ENCODE data around the gene CCNF.
A peak's percentile ranks its signal among the peaks of the same experiment; 100 is the strongest.

CCNF gene

GRCh38 chr16:2501946-2502895, 73.0 kb downstream of the CCNF start:
- Mint-ChIP-seq H3K9me3 (no peaks in the 10 kb centered on the region), H3K27ac (no peak overlapping the region), H3K36me3 (ENCODE audit: low read depth) (peaks cover 8% of the 10 kb centered on the region), H3K4me1 (ENCODE audit: low read depth) (peaks cover 4% of the 10 kb centered on the region), H3K4me3 (no peak overlapping the region), H3K27me3 (no peaks in the 10 kb centered on the region)

DNA sequence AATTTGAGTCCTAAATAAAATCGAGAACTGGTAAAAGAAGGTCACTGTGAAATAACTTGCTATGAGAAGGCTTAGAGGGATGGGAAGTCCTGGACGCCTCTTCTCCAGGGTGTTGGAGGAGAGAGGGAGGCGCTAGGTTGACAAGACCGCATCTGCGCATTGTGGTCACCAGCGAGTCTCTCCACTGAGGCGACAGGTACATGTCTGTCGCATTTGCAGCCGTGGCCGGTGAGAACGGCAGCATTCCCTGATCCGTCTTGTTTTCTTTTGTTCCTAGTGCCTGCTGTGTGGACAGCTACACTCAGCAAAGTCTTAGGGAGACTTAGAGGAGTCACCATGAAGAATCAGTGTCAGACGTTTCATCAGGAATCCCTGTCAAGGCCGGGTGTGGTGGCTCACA, 76.4 kb downstream of the CCNF start:
- no peaks in the 10 kb centered on the region for H3K36me3 Mint-ChIP-seq (ENCODE audit: low read depth)
- no peaks in the 10 kb centered on the region for H3K9me3 Mint-ChIP-seq
- H3K4me1 Mint-ChIP-seq (ENCODE audit: low read depth), result peaks cover 23% of the 10 kb centered on the region
- H3K4me3 Mint-ChIP-seq, result no peak overlapping the region
- no peak overlapping the region for H3K27ac Mint-ChIP-seq
- H3K27me3 Mint-ChIP-seq, result no peaks in the 10 kb centered on the region

DNA sequence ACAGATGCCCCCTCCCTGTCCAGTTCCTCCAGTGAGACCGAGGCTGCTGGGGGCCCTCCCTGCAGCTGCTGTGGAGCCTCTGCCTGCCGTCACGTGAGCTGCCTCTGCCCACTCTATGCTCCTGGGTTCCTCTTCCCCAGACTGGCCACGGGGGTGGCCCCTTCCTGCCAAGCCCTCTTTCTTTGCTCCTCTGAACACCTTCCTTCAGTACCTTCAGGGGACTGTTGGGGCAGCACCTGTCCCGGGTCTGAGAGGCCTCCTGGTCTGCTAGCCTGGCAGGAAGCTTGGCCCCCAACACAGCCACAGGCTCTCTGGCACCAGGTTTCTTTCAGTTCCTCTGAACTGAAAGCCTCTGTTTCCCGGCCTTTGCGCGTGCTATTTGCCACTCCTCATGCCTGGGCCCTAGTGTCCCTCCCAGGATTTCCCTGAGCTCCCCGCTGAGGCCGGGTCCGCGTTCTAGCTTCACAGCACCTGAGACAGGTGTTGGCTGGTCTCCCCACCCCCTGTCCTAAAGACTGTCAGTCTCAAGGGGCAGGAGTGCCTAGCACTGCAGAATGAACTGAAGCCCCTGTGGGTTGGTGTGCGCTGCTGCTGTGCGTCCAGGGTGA, 77.9 kb downstream of the CCNF start:
- Mint-ChIP-seq H3K27me3 (no peaks in the 10 kb centered on the region), H3K27ac (peak overlapping the region; percentile 31), H3K4me3 (no peak overlapping the region), H3K4me1 (ENCODE audit: low read depth) (peaks cover 24% of the 10 kb centered on the region), H3K9me3 (no peaks in the 10 kb centered on the region), H3K36me3 (ENCODE audit: low read depth) (no peaks in the 10 kb centered on the region)

- no peaks in the 10 kb centered on the region for H3K9me3 Mint-ChIP-seq
- H3K4me3 Mint-ChIP-seq, result no peak overlapping the region
- no peak overlapping the region for H3K27ac Mint-ChIP-seq
- no peaks in the 10 kb centered on the region for H3K36me3 Mint-ChIP-seq (ENCODE audit: low read depth)
- H3K27me3 Mint-ChIP-seq, result no peaks in the 10 kb centered on the region
- peaks cover 29% of the 10 kb centered on the region for H3K4me1 Mint-ChIP-seq (ENCODE audit: low read depth)
These were observed 78.4 kb downstream of the CCNF start for GRCh38 chr16:2507665-2508064.

All from stimulated activated naive CD8-positive, alpha-beta T cell treated with anti-CD3 and anti-CD28 coated beads, Interleukin-15, Interleukin-2, amounts not matched to agents 100 ng/mL and 50 ng/mL, for 24 hours (primary cell).